GDM1 (cell line): ENCODE results near the gene FITM2.
A peak's percentile ranks its signal among the peaks of the same experiment; 100 is the strongest.
"Not testable (repeated sequence)": the region's sequence is repeated elsewhere in the genome, so short reads cannot be mapped to it uniquely, and the experiment has no call there.

Experiments
- DNase-seq: peaks from one replicate; lab custom pipeline; 2025; lab: John Stamatoyannopoulos, UW

The FITM2 gene

GRCh38 chr20:44310664-44311639 is at the start of gene FITM2:
Gene FITM2, minus strand, starts transcription at chr20:44311202. Its CDS starts 54 bp downstream, at chr20:44311148.
- peak; percentile 95 for DNase-seq

DNA sequence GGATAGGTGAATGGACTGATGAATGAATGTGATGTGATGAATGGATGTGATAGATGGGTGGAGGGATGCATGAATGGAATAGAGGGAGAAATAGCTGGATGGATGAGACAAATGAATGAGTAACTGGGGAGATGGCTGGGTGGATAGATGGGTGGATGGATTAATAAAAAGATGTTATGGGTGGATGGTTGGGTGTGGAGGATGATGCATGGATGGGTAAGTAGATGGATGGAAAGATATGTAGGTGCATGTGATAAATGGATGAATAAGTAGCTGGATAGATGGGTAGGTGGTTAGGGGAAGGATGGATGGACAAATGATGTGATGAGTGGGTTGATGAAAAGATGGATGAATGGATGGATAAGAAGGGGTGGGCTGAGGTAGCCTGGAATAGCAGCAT is 49.2 kb upstream of the FITM2 start:
- no peak for DNase-seq

GRCh38 chr20:44358776-44359175 is 47.8 kb upstream of the FITM2 start:
- DNase-seq = no peak

- DNase-seq = no peak
Observed at GRCh38 chr20:44357555-44358125, 46.6 kb upstream of the FITM2 start.

DNA sequence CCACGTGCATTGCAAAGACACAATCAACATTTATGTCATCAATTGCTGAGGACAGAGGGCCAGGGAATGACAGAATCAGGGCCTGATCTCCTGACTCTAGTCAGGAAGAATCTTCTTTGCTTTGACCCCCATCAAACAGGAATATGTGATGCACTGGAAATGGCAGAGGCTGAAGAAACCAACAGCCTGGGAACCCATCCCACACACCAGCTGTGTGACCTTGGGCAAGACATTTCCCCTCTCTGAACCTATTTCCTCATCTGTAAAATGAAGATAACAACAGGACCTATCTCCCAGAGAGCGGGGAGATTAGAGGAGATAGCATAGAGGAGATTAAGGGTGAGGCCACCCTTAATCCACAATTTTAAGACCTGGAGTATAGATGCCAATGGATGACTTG is 46.0 kb upstream of the FITM2 start:
- no peak for DNase-seq

GRCh38 chr20:44356353-44356723 is 45.3 kb upstream of the FITM2 start:
- no peak for DNase-seq

GRCh38 chr20:44355498-44356352 is 44.7 kb upstream of the FITM2 start, which contains the start of gene HNF4A:
Gene HNF4A, plus strand, starts transcription at chr20:44355699. Its CDS starts 106 bp downstream, at chr20:44355805.
- no peak for DNase-seq

GRCh38 chr20:44354979-44355497 is 44.0 kb upstream of the FITM2 start:
- no peak for DNase-seq

GRCh38 chr20:44350567-44350966 is 39.6 kb upstream of the FITM2 start:
- DNase-seq = no peak

- DNase-seq = no peak
Observed at GRCh38 chr20:44349349-44349748, 38.3 kb upstream of the FITM2 start.

- no peak for DNase-seq
Observed at GRCh38 chr20:44348168-44348659, 37.2 kb upstream of the FITM2 start.

- not testable (repeated sequence) for DNase-seq
Observed at GRCh38 chr20:44345941-44346340, 34.9 kb upstream of the FITM2 start.

- DNase-seq = no peak
Observed at GRCh38 chr20:44345147-44345546, 34.1 kb upstream of the FITM2 start.

GRCh38 chr20:44344723-44345122 is 33.7 kb upstream of the FITM2 start:
- DNase-seq = no peak

DNA sequence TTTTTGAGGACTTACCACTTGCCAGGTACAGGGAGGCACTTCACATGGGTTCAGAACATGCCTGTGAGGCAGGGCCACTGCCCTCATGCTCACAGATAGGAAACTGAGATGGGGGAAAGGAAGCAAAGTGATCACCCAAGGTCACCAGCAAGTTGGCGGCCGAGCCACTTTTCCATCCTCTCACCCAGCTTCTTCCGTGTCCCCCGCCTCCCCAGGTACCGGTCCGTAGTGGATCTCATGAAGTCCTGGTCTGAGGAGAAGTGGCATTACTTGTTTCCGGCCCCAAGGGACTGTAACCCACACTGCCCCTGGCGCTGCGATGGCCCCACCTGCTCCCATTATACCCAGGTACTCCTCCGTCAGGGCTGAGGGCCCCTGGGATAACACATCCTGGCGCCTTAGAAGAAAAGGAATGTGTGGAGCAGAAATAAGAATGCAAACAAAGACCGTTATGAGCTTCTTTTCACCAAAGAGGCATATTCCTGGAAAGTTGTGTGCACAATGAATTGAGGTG is 32.2 kb upstream of the FITM2 start:
- DNase-seq = no peak

GRCh38 chr20:44342248-44342647 is 31.2 kb upstream of the FITM2 start:
- no peak for DNase-seq

DNA sequence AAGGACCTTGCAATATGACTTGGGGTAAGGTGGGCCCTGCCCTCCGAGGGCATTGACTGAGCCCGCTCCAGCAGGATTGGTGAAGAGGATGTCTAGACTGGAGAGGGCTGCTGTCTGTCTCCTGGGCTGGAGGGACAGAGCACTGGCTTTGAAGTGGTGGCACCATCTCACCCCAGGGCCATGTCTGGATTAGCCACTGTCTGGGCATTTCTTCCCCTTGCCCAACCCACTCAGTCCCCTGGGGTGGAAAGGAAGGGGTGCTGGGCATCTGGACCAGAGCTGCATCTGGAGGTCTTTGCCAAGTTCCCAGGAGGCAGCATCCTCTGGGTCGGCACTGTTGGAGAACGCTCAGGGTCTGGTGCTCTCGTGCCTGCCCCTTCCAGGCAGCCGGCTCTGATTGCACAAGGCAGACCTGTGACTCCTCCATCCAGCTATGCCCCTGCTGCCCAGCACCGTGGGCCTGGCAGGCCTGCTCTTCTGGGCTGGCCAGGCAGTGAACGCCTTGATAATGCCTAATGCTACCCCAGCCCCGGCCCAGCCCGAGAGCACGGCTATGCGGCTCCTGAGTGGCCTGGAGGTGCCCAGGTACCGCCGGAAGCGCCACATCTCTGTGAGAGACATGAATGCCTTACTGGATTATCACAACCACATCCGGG is 25.9 kb upstream of the FITM2 start, which contains the start of gene R3HDML:
Gene R3HDML (plus strand): TSS at position 319 of the 656 bp plus-strand sequence. CDS start 115 bp downstream, at position 434.
- no peak for DNase-seq

DNA sequence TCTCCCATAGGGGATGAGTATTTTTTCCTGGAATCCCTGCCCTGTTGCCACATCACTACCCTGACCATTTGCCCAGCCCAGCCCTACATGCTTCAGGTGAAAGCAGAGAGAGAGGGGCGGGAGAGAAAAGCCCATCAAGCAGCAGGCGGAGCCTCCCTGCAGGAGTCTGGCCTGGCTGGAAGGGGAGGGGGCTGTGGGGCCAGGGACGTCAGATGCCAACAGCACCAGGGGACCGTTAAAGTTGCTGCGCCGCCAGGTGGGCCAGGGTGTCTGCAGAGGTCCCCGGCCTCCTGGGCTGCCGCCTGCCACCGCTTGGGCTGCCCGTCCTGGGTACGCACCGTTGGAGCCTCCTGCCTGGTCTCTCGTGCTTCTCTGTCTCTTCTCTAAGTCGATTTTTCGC is 25.1 kb upstream of the FITM2 start:
- DNase-seq = no peak

GRCh38 chr20:44335675-44336074 is 24.7 kb upstream of the FITM2 start:
- DNase-seq = no peak

DNA sequence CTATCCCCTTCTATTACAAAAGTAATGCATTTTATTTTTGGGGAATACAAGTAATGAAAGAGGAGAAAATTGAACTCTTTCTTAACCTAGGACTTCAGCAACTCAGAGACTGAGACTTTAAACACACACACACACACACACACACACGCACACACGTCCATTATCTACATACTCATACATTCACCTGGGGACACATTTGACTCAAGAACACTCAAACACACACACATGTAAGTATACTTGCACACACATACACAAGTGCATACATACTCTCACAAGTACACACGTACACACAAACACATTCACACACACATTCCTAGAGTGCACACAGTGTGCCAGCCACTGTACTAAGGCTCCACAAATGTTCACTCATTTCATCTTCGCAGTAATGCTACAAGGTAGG is 23.7 kb upstream of the FITM2 start:
- no peak for DNase-seq

- DNase-seq = no peak
Observed at GRCh38 chr20:44334306-44334705, 23.3 kb upstream of the FITM2 start.
